A549 (cell line): ENCODE results near the gene IGFBP3.

Experiments
- BCL3 ChIP-seq: fragments of >200 bp; sonication (Bioruptor Twin); formaldehyde crosslinking; IDR thresholded peaks from 3 replicates; pipeline ENCODE4 v1.6.1; 2016
- BHLHE40 ChIP-seq: IDR thresholded peaks from 2 replicates; pipeline ENCODE4 v1.6.1; 2012; ENCODE audit warnings: low read depth, low read length, inconsistent platforms
- CHD2 ChIP-seq: fragments of 150-350 bp; IDR thresholded peaks from 2 replicates; pipeline ENCODE4 v1.6.1; 2014; ENCODE audit warnings: low read length; ENCODE audit not compliant: partially characterized antibody
- CTCF ChIP-seq: fragments of >200 bp; sonication (Bioruptor Twin); formaldehyde crosslinking; IDR thresholded peaks from 3 replicates; pipeline ENCODE4 v1.5.1; 2016
- EHMT2 ChIP-seq: fragments of 200-600 bp; sonication (generic); IDR thresholded peaks from 2 replicates; pipeline ENCODE4 v1.6.1; 2016; ENCODE audit warnings: antibody characterized with exemption, low read depth, mild to moderate bottlenecking, moderate library complexity
- ESRRA ChIP-seq: fragments of 150-350 bp; IDR thresholded peaks from 2 replicates; pipeline ENCODE4 v1.6.1; 2014; ENCODE audit warnings: mild to moderate bottlenecking, low read length, borderline replicate concordance
- KDM1A ChIP-seq: fragments of 200-600 bp; sonication (generic); IDR thresholded peaks from 2 replicates; pipeline ENCODE4 v1.6.1; 2016; ENCODE audit warnings: low read depth, mild to moderate bottlenecking
- MAZ ChIP-seq: fragments of 150-350 bp; IDR thresholded peaks from 2 replicates; pipeline ENCODE4 v1.6.1; 2014; ENCODE audit warnings: antibody characterized with exemption, low read depth, low read length, borderline replicate concordance
- POLR2A ChIP-seq: IDR thresholded peaks from 2 replicates; pipeline ENCODE4 v1.6.1; 2012; ENCODE audit warnings: mild to moderate bottlenecking, low read length
- RAD21 ChIP-seq, 2 experiments: fragments of >200 bp in 1 of 2; sonication (Bioruptor Twin) in 1 of 2; formaldehyde crosslinking in 1 of 2; IDR thresholded peaks in 1 of 2; conservative IDR thresholded peaks in 1 of 2; 2 replicates in 1 of 2; 3 replicates in 1 of 2; pipeline ENCODE4 v1.6.1; 2012 to 2018; ENCODE audit warnings: inconsistent platforms in 1 of 2
- RARB ChIP-seq: fragments of 250-450 bp; sonication (Bioruptor Pico); IDR thresholded peaks from 2 replicates; pipeline ENCODE4 v1.8.0; 2021; ENCODE audit warnings: mild to moderate bottlenecking, moderate library complexity
- RFX5 ChIP-seq: fragments of 450-650 bp; IDR thresholded peaks from 2 replicates; pipeline ENCODE4 v1.7.1; 2014; ENCODE audit warnings: antibody characterized with exemption, mild to moderate bottlenecking, moderate library complexity
- SREBF2 ChIP-seq: fragments of 450-650 bp; IDR thresholded peaks from 2 replicates; pipeline ENCODE4 v1.6.1; 2014; ENCODE audit warnings: mild to moderate bottlenecking, moderate library complexity

DNA sequence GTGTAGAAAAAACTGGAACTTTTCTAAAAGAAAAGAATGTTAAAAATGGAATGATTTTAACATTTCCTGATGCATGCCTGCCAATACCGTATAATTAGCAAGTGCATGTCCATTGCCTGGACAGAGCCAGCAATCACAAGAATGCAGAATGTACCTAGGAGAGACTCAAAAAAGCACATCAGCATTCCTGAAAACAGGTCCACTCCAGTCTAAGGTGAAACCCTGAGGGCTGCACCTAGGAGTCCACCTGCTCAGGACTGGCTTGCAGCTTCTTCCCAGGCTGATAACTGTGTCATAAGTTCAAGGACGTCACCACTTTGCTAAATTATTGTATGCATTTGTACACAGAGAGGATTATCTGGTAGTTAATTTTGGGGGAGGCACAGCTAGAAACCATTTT lies 53.6 kb downstream of the IGFBP3 start:
- TF ChIP-seq POLR2A, result no peak
- no peak for TF ChIP-seq BHLHE40
- no peak for TF ChIP-seq CTCF
- TF ChIP-seq BCL3, result no peak
- TF ChIP-seq ESRRA, result no peak
- TF ChIP-seq RARB (CRISPR knock-in tag), result no peak
- no peak for TF ChIP-seq SREBF2
- TF ChIP-seq RAD21 (conservative IDR thresholded peaks at IDR 0.05 in 1 of 2, IDR thresholded peaks at IDR 0.05 in 1 of 2), result no peak
- no peak for TF ChIP-seq MAZ
- no peak for TF ChIP-seq RFX5
- no peak for TF ChIP-seq EHMT2
- TF ChIP-seq KDM1A, result no peak
- TF ChIP-seq CHD2, result no peak
